ENCODE results near the gene GPX6.

GRCh38 chr6:28542440-28543296 is 27.1 kb upstream of the GPX6 start:
- no peak for TF ChIP-seq ESRRA (CRISPR knock-in tag; IDR thresholded peaks at IDR 0.05; ENCODE audit: low read depth)
- no peak for TF ChIP-seq ZSCAN12 (CRISPR knock-in tag; IDR thresholded peaks at IDR 0.05)
- TF ChIP-seq MYNN (CRISPR knock-in tag; IDR thresholded peaks at IDR 0.05; ENCODE audit: low read depth), result no peak
- no peak for TF ChIP-seq ZNF136 (CRISPR knock-in tag; IDR thresholded peaks at IDR 0.05; ENCODE audit: low read depth)
- peak; percentile 97 for TF ChIP-seq ZNF24 (IDR thresholded peaks at IDR 0.05)
